Inferior parietal cortex (tissue), 1 donor: Measurements from ENCODE around the gene OTOG.

ENCODE experiments used
- DNase-seq: peaks from one replicate; pipeline ENCODE4 v3.0.0-alpha.2; 2016; ENCODE audit errors: extremely low spot score

Gene OTOG

GRCh38 chr11:17547051-17547577 is at the start of gene OTOG:
OTOG (plus strand) TSS chr11:17547259; CDS start chr11:17547373, 114 bp downstream.
- DNase-seq = no peak

GRCh38 chr11:17498058-17498457 is 49.0 kb upstream of the OTOG start:
- no peak for DNase-seq

GRCh38 chr11:17498475-17498874 is 48.6 kb upstream of the OTOG start:
- DNase-seq = no peak

- DNase-seq = no peak
Measured at GRCh38 chr11:17500673-17501072, 46.4 kb upstream of the OTOG start.

- DNase-seq = no peak
Measured at GRCh38 chr11:17502630-17503029, 44.4 kb upstream of the OTOG start.

- DNase-seq = peak; percentile 80
Measured at GRCh38 chr11:17504330-17505107, 42.5 kb upstream of the OTOG start.

- no peak for DNase-seq
Measured at GRCh38 chr11:17505146-17505545, 41.9 kb upstream of the OTOG start.

- no peak for DNase-seq
Measured at GRCh38 chr11:17506314-17506713, 40.7 kb upstream of the OTOG start.

- DNase-seq = no peak
Measured at GRCh38 chr11:17506942-17507341, 40.1 kb upstream of the OTOG start.

- DNase-seq = no peak
Measured at GRCh38 chr11:17507773-17508172, 39.3 kb upstream of the OTOG start.

GRCh38 chr11:17508306-17508705 is 38.8 kb upstream of the OTOG start:
- no peak for DNase-seq

- no peak for DNase-seq
Measured at GRCh38 chr11:17508791-17509190, 38.3 kb upstream of the OTOG start.

GRCh38 chr11:17510507-17511206 is 36.4 kb upstream of the OTOG start:
- DNase-seq = no peak

- no peak for DNase-seq
Measured at GRCh38 chr11:17511571-17511970, 35.5 kb upstream of the OTOG start.

- no peak for DNase-seq
Measured at GRCh38 chr11:17512101-17512500, 35.0 kb upstream of the OTOG start.

GRCh38 chr11:17513853-17514252 is 33.2 kb upstream of the OTOG start:
- no peak for DNase-seq

GRCh38 chr11:17514476-17514875 is 32.6 kb upstream of the OTOG start:
- DNase-seq = no peak

GRCh38 chr11:17515443-17516176 is 31.4 kb upstream of the OTOG start:
- DNase-seq = no peak

GRCh38 chr11:17516551-17517150 is 30.4 kb upstream of the OTOG start:
- DNase-seq = peak; percentile 63

- DNase-seq = no peak
Measured at GRCh38 chr11:17517186-17517585, 29.9 kb upstream of the OTOG start.

GRCh38 chr11:17518366-17518765 is 28.7 kb upstream of the OTOG start:
- DNase-seq = no peak
